M059J (cell line): ENCODE results near the gene SLC44A5. TPM values are rescaled to one million over a fixed set of nuclear protein-coding genes. Genes with fewer than 3 reads are reported as not detected.
A peak's percentile ranks its signal among the peaks of the same experiment; 100 is the strongest.
"Not testable (repeated sequence)": the region's sequence is repeated elsewhere in the genome, so short reads cannot be mapped to it uniquely, and the experiment has no call there.

Experiments
- DNase-seq: peaks from one replicate; pipeline ENCODE4 v3.0.0-alpha.2; 2012; ENCODE audit warnings: low read depth
- total RNA-seq: library from RNA; depleted of rRNA; stranded (reverse); fragments of >200 nt; shearing (Covaris generic); gene quantifications from 2 replicates; pipeline ENCODE4 v1.2.3, GENCODE V29; 2014

The SLC44A5 gene
- total RNA-seq, 1 experiment from 2014 or later: 0.12 TPM

DNA sequence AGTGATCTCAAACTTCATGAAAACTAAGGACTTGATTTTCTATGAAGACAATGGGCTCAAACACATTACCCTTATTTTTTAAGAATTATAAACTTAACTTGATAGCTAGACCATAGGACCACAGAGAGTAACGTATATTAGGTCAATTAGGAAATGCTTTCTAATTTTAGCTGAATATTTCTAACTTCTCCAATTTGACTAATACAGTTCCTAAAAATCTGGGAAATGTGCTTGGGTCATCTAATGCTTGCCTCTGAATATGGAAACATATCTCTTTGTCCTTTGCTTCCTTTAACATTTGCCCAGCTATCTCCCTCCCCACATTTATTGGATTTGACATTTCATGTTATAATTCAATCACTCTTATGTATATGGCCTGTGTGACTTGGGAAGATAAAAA is 335.3 kb downstream of the SLC44A5 start:
- DNase-seq: no peak

DNA sequence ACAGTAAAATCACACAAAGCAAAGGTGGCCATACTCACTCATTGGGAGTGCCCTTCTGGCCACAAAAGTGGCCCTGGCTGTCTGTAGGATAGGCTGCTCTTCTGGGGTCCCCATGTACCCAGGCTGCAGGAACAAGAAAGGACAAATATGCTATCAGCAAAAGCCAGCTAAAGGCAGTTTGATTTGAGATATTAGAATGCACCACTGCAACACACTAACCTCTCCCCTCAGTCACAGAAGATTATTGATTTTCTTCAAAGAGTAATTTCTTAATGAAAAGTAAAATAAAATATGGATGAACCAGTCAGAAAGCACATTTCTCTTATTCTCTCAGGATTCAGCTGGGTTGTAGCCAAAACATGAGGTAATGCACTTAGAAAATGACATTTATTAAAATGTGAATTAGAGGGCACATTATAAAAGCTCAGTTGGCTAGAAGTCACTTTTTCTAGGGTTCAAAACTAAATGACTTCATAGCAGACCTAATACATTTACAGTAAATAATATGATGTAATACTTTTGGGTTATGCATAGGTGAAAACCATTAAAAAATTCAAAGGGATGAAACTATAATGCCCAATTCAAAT is 335.9 kb downstream of the SLC44A5 start:
- DNase-seq: no peak

DNA sequence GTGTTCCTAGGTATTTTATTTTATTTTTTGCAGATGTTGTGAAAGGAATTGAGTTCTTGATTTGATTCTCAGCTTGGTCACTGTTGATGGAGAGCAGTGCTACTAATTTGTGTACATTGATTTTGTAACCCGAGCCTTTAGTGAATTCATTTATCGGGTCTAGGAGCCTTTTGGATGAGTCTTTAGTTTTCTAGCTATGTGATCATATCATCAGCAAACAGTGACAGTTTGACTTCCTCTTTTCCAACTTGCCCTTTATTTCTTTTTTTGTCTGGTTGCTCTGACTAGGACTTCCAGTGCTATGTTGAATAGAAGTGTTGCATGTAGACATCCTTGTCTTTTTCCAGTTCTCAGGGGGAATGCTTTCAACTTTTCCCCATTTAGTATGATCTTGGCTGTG is 337.8 kb downstream of the SLC44A5 start:
- DNase-seq: no peak

DNA sequence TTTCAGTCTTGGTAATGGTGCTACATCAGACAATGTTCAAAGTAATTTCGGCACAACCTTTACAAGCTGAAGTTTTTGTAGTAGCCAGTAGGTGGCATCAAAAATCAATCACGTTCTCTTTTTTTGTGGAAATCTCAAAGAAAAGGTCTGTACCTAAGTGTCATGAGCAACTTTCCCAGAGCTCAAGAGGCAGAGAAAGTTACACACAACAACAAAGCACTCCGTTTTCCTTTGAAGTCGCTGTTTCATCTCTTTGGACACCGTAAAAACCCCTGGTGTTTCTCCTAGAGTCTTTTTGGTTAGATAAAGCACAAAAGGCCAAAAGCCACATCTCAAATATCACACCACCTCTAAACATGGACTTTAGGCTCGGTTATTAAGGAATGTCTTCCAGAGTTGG is 345.1 kb downstream of the SLC44A5 start:
- peak; percentile 38 for DNase-seq

DNA sequence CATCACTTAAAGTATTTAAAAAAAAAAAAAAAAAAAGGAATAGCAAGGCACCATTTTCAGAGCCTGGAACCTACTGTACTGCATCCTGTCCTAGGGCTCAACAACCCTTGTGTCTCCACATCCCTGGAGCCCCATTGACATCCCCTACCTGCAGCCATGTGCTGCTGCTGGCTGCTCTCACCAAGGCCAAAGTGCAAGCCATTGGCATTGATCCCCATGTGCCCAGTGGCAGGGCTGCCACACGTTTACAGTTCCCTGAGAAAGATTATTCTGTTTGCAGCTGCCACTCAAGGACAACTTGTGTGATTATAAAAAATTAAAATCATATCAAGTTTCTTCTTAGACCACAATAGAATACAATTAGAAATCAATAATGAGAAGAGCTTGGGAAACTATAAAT is 346.8 kb downstream of the SLC44A5 start:
- DNase-seq: no peak

DNA sequence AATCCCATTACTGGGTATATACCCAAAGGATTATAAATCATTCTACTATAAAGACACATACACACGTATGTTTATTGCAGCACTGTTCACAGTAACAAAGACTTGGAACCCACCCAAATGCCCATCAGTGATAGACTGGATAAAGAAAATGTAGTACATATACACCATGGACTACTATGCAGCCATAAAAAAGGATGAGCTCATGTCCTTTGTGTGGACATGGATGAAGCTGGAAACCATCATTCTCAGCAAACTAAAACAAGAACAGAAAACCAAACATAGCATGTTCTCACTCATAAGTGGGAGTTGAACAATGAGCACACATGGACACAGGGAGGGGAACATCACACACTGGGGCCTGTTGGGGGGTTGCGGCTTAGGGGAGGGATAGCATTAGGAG is 347.3 kb downstream of the SLC44A5 start:
- DNase-seq: not testable (repeated sequence)

DNA sequence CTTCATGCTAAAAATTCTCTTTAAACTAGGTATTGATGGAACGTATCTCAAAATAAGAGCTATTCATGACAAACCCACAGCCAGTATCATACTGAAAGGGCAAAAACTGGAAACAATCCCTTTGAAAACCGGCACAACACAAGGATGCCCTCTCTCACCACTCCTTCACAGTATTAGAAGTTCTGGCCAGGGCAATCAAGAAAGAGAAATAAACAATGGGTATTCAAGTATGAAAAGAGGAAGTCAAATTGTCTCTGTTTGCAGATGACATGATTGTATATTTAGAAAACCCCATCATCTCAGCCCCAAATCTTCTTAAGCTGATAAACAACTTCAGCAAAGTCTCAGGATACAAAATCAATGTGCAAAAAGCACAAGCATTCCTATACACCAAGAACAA is 349.0 kb downstream of the SLC44A5 start:
- DNase-seq: not testable (repeated sequence)

DNA sequence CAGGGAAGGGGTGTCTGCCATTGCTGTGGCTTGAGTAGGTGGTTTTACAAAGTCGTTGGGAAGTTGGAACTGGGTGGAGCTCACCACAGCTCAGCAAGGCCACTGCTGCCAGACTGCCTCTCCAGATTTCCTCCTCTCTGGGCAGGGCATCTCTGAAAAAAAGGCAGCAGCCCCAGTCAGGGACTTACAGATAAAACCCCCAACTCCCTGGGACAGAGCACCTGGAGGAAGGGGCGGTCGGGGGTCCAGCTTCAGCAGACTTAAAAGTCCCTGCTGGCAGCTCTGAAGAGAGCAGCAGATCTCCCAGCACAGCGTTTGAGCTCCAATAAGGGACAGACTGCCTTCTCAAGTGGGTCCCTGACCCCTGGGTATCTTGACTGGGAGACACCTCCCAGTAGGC is 352.6 kb downstream of the SLC44A5 start:
- no peak for DNase-seq

DNA sequence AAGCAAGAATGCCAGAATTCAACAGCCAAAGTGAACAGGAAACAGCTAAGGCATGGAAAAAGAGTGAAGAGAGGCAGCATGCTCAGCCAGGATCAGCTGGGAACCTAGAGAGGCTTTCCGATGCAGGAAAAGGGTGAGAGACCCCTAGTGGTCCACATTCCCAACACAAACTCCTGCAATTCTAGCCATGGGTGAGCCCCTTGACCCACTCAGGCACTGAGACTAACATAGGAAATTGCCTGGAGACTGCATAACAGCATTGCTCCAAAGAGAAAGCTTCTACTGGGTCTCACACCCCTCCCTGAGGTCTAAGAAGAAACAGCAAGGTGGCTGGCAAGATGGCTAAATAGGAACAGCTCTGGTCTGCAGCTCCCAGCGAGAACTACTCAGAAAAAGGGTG is 353.5 kb downstream of the SLC44A5 start:
- DNase-seq: no peak

DNA sequence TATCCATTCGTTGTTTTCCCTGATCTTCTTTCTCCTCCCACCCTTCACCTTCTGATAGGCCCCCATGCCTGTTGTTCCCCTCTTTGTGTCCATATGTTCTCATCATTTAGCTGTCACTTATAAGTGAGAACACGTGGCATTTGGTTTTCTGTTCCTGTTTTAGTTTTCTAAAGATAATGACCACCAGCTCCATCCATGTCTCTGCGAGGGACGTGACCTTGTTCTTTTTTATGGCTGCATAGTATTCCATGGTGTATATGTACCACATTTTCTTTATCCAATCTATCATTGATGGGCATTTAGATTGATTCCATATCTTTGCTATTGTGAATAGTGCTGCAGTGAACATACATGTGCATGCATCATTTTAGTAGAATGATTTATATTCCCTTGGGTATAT is 360.8 kb downstream of the SLC44A5 start:
- not testable (repeated sequence) for DNase-seq

DNA sequence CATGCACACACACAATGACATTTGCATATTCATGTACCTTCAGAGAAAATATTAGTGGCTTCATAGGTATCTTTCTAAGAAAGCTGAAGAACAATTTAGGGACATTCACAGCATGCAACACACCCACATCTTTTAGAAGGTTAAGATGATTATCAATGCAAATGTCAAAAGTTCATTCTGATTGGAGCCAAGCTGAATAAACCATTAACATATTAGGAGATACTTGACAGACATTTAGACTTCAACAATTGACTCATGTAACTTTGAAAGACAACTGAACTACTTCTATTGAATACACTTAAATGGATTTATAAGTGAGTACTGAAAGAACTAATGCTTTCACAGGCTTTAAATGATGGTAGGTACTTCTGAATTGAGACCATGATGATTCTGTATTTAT is 365.7 kb downstream of the SLC44A5 start:
- no peak for DNase-seq

DNA sequence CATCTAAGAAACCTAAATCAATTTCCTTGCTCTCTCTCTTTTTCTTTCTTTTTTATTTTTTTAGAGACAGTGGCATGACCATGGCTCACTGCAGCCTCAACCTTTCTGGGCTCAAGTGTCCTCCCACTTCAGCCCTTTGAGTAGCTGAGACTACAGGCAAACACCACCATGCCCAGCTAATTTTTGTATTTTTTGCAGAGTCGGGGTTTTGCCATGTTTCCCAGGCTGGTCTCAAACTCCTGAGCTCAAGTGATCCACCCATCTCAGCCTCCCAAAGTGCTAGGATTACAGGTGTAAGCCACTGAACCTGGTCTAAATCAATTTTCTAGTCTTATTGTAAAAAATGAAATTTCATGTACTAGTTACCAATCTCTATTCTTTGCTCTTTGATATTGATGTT is 367.8 kb downstream of the SLC44A5 start:
- DNase-seq: no peak

DNA sequence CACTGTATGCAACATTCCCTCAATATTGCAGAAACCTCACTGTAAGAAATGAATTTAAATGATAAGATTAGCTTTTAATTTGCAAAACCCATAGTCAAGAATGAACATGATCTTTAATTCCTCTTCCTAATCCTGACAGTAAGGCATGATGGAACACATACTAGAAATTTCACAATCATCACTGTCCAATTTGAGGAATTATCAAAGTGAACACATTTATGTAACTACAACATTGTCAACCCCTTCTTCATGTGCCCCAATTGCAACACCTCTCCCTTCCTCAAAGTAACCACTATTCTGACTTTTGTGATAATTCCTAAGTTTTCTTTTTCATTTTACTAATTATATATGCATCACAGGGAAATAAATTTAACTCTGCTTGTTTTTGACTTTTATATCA is 373.6 kb downstream of the SLC44A5 start:
- no peak for DNase-seq

DNA sequence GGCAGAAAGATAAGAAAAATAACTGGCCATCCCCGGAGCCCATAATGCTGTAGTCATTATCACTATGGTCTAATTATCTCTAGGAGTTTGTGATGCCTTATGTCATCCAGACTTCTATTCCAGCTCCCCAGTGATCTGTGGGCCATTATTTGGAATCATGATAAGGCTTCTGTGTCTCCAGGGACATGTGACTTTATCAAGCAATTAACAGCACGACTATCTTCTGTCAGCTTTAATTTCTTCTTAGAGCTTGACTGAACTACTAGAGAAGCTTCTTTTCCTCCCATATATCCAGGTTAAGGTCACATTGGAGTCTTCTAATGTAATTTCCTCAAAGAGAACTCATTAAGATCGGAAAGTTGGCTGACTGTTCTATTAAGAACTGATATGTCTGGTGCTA is 376.4 kb downstream of the SLC44A5 start:
- DNase-seq: no peak

DNA sequence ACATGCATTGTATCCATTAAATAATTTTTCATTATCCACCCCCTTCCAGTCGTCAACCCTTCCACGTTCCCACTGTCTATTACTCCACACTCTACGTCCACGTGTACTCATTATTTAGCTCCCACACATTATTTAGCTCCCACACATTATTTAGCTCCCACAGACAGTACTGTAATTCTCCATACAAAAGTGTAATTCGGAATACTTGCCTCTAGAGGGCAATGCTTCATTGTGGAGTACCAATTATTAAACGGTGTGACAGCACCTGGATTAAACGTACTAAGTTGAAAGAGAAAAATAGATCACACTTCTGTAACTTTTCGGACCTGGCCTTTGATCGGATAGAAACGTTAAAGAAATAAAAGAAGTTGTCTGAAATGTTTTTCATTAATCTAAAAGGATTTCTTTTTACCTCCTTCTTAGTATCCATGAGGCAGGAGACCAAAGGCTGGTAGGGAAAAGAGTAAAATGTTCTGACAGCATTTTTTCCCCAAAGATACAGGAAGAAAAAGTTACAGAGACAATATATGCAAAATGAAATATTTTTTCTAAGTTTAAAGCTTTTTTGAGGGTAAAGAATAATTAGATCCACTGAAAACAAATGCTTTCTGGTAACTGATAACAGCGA is 377.5 kb downstream of the SLC44A5 start:
- DNase-seq: peak; percentile 45

DNA sequence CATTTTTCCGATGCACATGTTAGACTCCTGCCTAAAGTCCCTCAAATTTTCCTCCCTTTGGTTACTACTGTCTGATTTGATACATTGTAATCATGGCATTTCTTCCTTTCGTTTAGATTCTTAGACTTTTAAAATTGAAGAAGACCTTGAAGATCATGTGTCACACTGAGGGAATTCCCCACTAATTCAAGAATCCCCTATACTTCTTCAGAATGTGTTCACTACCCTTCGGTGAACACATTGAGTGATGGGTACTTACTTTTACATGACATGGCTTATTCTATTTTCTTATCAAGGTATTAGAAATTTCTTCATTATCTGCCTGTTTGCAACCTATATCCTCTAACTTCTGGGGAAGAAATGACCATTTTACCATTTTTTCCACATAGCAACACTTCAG is 390.8 kb downstream of the SLC44A5 start:
- DNase-seq: no peak

DNA sequence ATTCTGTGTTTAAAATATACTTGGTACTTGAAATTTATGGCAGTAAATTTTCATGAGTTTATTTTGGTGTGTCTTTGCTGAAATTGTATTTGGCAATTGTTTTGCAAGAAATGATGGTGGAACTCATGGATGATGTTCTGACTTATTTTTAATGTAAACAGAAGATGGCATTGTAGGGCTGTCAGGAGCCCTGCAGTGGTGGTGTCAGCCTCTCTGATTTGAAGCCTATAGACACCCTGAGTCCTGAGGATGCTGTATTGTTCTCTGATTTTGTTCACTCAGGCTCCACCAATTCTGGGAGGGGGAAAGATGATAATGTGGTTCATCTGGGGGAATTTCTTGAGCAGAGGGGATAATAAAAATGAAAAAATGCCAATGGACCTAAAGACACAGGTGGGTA is 396.9 kb downstream of the SLC44A5 start:
- no peak for DNase-seq

DNA sequence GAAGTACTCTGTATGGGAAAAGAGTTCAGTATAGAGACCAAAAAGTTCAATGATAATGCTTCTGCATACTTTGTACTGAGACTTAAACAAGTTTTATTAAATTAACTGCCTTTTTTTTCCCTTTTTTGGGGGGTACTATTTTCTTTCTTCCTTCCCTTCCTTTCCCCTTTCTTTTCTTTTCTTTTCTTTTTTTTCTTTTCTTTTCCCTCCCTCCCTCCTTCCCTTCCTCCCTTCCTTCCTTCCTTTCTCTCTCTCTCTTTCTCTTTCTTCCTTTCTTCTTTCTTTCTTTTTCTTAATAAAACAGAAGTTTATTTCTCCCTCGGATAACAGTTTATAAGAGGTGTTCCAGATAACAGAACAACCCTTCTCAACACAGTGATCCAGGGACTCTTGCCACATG is 399.3 kb downstream of the SLC44A5 start:
- no peak for DNase-seq

DNA sequence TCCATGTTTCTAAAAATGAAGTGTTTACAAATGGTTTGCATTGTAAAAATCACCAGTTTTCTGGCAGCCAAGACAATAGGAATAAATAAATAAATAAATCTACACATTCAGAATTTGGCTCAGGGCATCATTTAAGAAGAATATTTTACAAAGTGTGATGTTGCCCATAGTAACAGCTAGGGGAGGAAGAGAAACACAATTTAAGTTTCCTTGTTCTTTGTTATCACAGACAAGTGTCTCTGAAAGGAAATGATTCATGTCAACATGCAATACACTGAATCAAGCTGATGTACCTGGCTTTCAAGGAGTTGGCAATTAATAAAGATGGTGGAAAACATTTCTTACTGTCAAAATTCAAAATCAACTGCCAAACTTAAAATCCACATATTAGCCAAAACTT is 402.1 kb downstream of the SLC44A5 start:
- DNase-seq: peak; percentile 3

DNA sequence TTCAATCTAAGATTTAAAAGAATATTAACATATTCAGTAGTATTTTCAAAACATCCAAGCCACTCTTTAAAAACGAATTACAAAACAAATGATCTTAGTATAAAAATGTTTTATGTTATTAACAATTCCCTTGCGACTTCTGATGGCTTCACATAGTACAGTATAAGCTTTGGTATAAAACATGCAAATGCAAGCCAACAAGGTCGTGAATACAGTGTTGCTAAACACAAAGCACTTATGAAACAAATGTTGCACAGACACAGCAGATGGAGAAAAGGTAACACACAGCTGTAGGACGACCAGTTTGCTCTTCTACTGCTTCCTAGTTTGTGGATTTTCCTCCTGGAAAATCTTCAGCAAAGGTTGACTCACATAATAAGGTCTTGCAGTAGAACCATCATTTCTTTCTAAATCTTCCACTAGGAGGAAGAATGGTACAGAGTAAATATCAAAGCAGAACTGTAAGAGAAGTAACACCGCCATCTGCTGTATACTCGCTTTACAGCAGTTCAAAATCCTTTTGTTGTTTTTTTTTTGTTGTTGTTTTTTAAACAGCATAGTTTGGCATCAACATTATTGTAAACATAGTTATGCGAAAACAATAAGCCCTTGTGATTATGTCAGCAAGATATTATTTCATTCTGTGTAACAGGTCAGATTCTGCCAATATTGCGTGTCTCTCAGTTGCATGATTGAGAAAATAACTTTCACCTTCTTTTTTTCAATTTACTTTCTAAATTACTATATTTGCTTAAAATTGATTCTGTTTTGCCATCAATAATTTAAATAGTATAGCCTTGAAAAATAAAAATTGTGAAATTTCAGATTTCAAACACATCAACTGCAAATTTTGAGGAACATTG is 407.3 kb downstream of the SLC44A5 start:
- DNase-seq: peak; percentile 50

DNA sequence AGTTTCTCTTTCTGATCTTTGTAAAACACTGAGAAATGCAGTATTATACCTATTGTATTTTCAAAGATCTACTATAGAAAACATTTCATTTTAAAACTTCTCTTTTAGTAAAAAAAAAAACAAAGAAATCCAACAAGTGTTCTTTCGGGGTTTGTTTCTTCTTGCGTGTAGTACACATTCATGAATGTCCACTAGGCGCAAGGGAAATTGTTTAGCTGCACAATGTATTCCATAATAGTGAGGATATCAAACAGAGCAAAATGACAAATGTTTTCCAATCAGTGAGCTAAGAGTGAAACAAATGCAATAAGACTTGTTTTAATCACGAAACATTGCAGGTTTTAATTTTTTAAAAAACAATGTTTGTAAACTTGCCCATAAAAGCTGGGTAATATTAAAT is 408.2 kb downstream of the SLC44A5 start:
- no peak for DNase-seq

DNA sequence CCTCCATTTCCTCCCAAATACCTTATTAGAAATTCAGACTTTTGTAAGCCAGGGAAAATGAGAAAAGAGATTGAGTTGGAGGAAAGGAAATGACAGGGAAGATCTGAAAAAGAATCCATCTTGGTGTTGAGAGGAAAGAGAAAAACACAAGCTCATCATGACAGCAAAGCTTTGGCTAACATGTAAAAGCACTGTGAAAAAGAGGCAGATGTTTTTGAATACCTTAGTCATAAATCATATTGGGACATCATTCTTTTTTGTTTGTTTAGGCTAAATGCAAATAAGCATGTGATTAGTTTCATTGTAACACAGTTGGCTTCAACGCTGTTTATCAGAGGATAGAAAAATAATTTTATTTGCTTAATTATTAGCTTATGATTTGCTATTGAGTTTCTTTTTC is 412.2 kb downstream of the SLC44A5 start:
- DNase-seq: no peak

DNA sequence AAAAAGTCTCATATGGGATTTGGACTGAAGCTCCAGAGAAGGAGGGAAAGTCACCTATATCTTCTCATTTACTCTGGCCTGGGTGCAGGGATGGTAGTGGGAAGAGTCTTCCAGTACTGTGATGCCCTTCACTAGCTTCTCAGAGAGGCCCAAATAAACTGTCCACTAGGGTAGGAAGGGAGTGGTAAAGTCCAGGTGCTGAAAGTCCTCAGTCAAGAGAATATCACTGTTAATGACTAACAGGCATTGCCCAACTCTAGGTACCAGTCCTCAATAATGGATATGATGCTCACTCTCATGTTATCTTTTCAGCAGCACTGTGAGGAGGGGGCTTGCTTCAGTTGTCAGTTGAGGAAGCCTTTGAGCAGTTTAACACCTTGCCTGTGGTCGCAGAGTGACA is 412.8 kb downstream of the SLC44A5 start:
- DNase-seq: no peak
